SK-N-SH treated with all-trans-retinoic acid at 6 μM for 48 hours (cell line): ENCODE measurements around the gene GRIK3.

Experiments
- ISL1 ChIP-seq: fragments of 250-450 bp; sonication (Bioruptor Pico); IDR thresholded peaks from 2 replicates; pipeline ENCODE4 v2.1.2; 2022; ENCODE audit warnings: mild to moderate bottlenecking, moderate library complexity
- PPARA ChIP-seq: fragments of 250-450 bp; sonication (Bioruptor Pico); IDR thresholded peaks from 2 replicates; pipeline ENCODE4 v1.5.0; 2020; ENCODE audit warnings: mild to moderate bottlenecking, borderline replicate concordance
- ZNF8 ChIP-seq: fragments of 450-650 bp; formaldehyde crosslinking; IDR thresholded peaks from 2 replicates; pipeline ENCODE4 v1.5.0; 2020; ENCODE audit warnings: mild to moderate bottlenecking, moderate library complexity
- TF ChIP-seq, protein P1 (sequence below): fragments of 250-450 bp; sonication (Bioruptor Pico); IDR thresholded peaks from 2 replicates; pipeline ENCODE4 v1.8.0; 2020; ENCODE audit warnings: mild to moderate bottlenecking, moderate library complexity, borderline replicate concordance

GRCh38 chr1:37036667-37037053 is 2.3 kb upstream of the GRIK3 start:
- TF ChIP-seq, protein P1, sequence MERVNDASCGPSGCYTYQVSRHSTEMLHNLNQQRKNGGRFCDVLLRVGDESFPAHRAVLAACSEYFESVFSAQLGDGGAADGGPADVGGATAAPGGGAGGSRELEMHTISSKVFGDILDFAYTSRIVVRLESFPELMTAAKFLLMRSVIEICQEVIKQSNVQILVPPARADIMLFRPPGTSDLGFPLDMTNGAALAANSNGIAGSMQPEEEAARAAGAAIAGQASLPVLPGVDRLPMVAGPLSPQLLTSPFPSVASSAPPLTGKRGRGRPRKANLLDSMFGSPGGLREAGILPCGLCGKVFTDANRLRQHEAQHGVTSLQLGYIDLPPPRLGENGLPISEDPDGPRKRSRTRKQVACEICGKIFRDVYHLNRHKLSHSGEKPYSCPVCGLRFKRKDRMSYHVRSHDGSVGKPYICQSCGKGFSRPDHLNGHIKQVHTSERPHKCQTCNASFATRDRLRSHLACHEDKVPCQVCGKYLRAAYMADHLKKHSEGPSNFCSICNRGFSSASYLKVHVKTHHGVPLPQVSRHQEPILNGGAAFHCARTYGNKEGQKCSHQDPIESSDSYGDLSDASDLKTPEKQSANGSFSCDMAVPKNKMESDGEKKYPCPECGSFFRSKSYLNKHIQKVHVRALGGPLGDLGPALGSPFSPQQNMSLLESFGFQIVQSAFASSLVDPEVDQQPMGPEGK (CRISPR knock-in tag): no peak
- TF ChIP-seq ISL1 (CRISPR knock-in tag) (no peak), ZNF8 (CRISPR knock-in tag) (no peak), PPARA (CRISPR knock-in tag) (no peak)
